GM19463 (cell line): ENCODE data around the gene ACTN1.

Source experiments
- ATAC-seq: cut with Tn5 transposase; IDR thresholded peaks from one replicate; pipeline ENCODE4 v1.9.1; 2021; ENCODE audit warnings: mild to moderate bottlenecking, moderate library complexity; ENCODE audit not compliant: unreplicated experiment

ACTN1 gene

GRCh38 chr14:68937471-68938270 lies 41.4 kb downstream of the ACTN1 start:
- ATAC-seq: no peak

GRCh38 chr14:68936980-68937379 lies 42.1 kb downstream of the ACTN1 start:
- no peak for ATAC-seq

- no peak for ATAC-seq
Measured at GRCh38 chr14:68936476-68936875, 42.6 kb downstream of the ACTN1 start.

GRCh38 chr14:68935761-68936214 lies 43.3 kb downstream of the ACTN1 start:
- ATAC-seq: no peak

- no peak for ATAC-seq
Measured at GRCh38 chr14:68934066-68934465, 45.0 kb downstream of the ACTN1 start.

- ATAC-seq: no peak
Measured at GRCh38 chr14:68932686-68933085, 46.4 kb downstream of the ACTN1 start.

- no peak for ATAC-seq
Measured at GRCh38 chr14:68932231-68932630, 46.9 kb downstream of the ACTN1 start.

- ATAC-seq: no peak
Measured at GRCh38 chr14:68931474-68932051, 47.5 kb downstream of the ACTN1 start.

- ATAC-seq: no peak
Measured at GRCh38 chr14:68931063-68931462, 48.0 kb downstream of the ACTN1 start.

GRCh38 chr14:68929623-68930307 lies 49.3 kb downstream of the ACTN1 start:
- ATAC-seq: no peak

- ATAC-seq: no peak
Measured at GRCh38 chr14:68928770-68929550, 50.1 kb downstream of the ACTN1 start.

GRCh38 chr14:68927956-68928675 lies 51.0 kb downstream of the ACTN1 start:
- no peak for ATAC-seq

- ATAC-seq: no peak
Measured at GRCh38 chr14:68927089-68927488, 52.0 kb downstream of the ACTN1 start.

GRCh38 chr14:68926236-68926635 lies 52.9 kb downstream of the ACTN1 start:
- ATAC-seq: no peak

- ATAC-seq: no peak
Measured at GRCh38 chr14:68925373-68925772, 53.7 kb downstream of the ACTN1 start.

GRCh38 chr14:68924186-68925158 lies 54.6 kb downstream of the ACTN1 start:
- no peak for ATAC-seq

- ATAC-seq: no peak
Measured at GRCh38 chr14:68922886-68923285, 56.2 kb downstream of the ACTN1 start.

GRCh38 chr14:68922201-68922621 lies 56.9 kb downstream of the ACTN1 start:
- ATAC-seq: no peak

GRCh38 chr14:68921666-68922065 lies 57.4 kb downstream of the ACTN1 start:
- no peak for ATAC-seq
